K562 (cell line): ENCODE data around the gene BUB3. TPM values are rescaled to one million over a fixed set of nuclear protein-coding genes. Genes with fewer than 3 reads are reported as not detected.

Source experiments
- BRD9 ChIP-seq: fragments of 450-650 bp; IDR thresholded peaks from 2 replicates; pipeline ENCODE4 v1.6.1; 2018; ENCODE audit warnings: low read depth; ENCODE audit not compliant: partially characterized antibody
- CHD4 ChIP-seq: fragments of 200-600 bp; sonication (generic); IDR thresholded peaks from 3 replicates; pipeline ENCODE4 v1.6.1; 2012; ENCODE audit warnings: low read depth, mild to moderate bottlenecking, mixed read lengths, low read length, inconsistent platforms; ENCODE audit not compliant: insufficient read depth, insufficient replicate concordance, poor library complexity, severe bottlenecking
- E4F1 ChIP-seq: fragments of 250-450 bp; sonication (Bioruptor Pico); IDR thresholded peaks from 2 replicates; pipeline ENCODE4 v1.5.0; 2021; ENCODE audit warnings: mild to moderate bottlenecking, borderline replicate concordance
- ETS2 ChIP-seq: IDR thresholded peaks from 2 replicates; pipeline ENCODE4 v1.6.1; 2016; ENCODE audit warnings: borderline replicate concordance, missing genetic modification characterization, mild to moderate bottlenecking, moderate library complexity, missing compliant biosample characterization; ENCODE audit not compliant: poor library complexity, severe bottlenecking
- ETV1 ChIP-seq: fragments of 450-650 bp; conservative IDR thresholded peaks from 2 replicates; pipeline ENCODE4 v1.6.1; 2016; ENCODE audit warnings: missing genetic modification characterization, control low read depth, low read depth, missing compliant biosample characterization
- FOXA3 ChIP-seq, 2 experiments: fragments of 450-650 bp in 1 of 2; sonication (generic) in 1 of 2; formaldehyde crosslinking; IDR thresholded peaks in 1 of 2; conservative IDR thresholded peaks in 1 of 2; 2 replicates each; pipeline versions ENCODE4 v1.4.0 to v1.8.0; 2020 to 2022; ENCODE audit warnings: mild to moderate bottlenecking in 2 of 2, missing genetic modification reagents in 1 of 2
- FOXK1 ChIP-seq: sonication (generic); formaldehyde crosslinking; IDR thresholded peaks from 2 replicates; pipeline ENCODE4 v1.8.0; 2022; ENCODE audit warnings: missing genetic modification reagents, mild to moderate bottlenecking, borderline replicate concordance
- GABPB2 ChIP-seq: fragments of 250-450 bp; sonication (Bioruptor Pico); conservative IDR thresholded peaks from 2 replicates; pipeline ENCODE4 v1.5.1; 2021; ENCODE audit warnings: mild to moderate bottlenecking
- GMEB1 ChIP-seq: fragments of 250-450 bp; sonication (Bioruptor Pico); IDR thresholded peaks from 2 replicates; pipeline ENCODE4 v1.4.0; 2020; ENCODE audit warnings: mild to moderate bottlenecking
- LCOR ChIP-seq: sonication (generic); formaldehyde crosslinking; IDR thresholded peaks from 2 replicates; pipeline ENCODE4 v1.8.0; 2022; ENCODE audit warnings: mild to moderate bottlenecking, missing genetic modification reagents
- MED1 ChIP-seq: sonication (generic); formaldehyde crosslinking; IDR thresholded peaks from 2 replicates; pipeline ENCODE4 v1.8.1; 2023; ENCODE audit warnings: missing genetic modification reagents, borderline replicate concordance
- MYNN ChIP-seq, 2 experiments: sonication (generic); formaldehyde crosslinking in 1 of 2; IDR thresholded peaks; 2 replicates each; pipeline versions ENCODE4 v1.5.0 to v1.6.1; 2016 to 2020; ENCODE audit warnings: antibody characterized with exemption in 1 of 2, missing genetic modification reagents in 1 of 2
- NFE2 ChIP-seq: IDR thresholded peaks from 2 replicates; pipeline ENCODE4 v1.6.1; 2014; ENCODE audit warnings: antibody characterized with exemption, low read depth
- SMAD4 ChIP-seq: fragments of 250-450 bp; sonication (Bioruptor Pico); conservative IDR thresholded peaks from 2 replicates; pipeline ENCODE4 v1.8.0; 2021; ENCODE audit warnings: inconsistent platforms, mild to moderate bottlenecking, moderate library complexity
- SREBF1 ChIP-seq: fragments of 150-350 bp; IDR thresholded peaks from 2 replicates; pipeline ENCODE4 v1.6.1; 2014; ENCODE audit warnings: antibody characterized with exemption, low read depth, low read length, borderline replicate concordance
- TAF9B ChIP-seq: fragments of 450-650 bp; IDR thresholded peaks from 2 replicates; pipeline ENCODE4 v1.6.1; 2018; ENCODE audit warnings: mild to moderate bottlenecking; ENCODE audit not compliant: partially characterized antibody
- TRIM28 ChIP-seq: fragments of 450-650 bp; IDR thresholded peaks from 2 replicates; pipeline ENCODE4 v1.6.1; 2017
- ZKSCAN3 ChIP-seq: fragments of 250-450 bp; sonication (Bioruptor Pico); IDR thresholded peaks from 2 replicates; pipeline ENCODE4 v1.4.0; 2020
- ZNF277 ChIP-seq: fragments of 250-450 bp; sonication (Bioruptor Pico); IDR thresholded peaks from 2 replicates; pipeline ENCODE4 v1.8.0; 2022; ENCODE audit warnings: inconsistent platforms, mild to moderate bottlenecking, moderate library complexity, borderline replicate concordance
- ZNF384 ChIP-seq: IDR thresholded peaks from 2 replicates; pipeline ENCODE4 v1.6.1; 2012; ENCODE audit warnings: low read depth, low read length, improper control_type of control experiment
- ZNF444 ChIP-seq: fragments of 250-450 bp; sonication (Bioruptor Pico); IDR thresholded peaks from 2 replicates; pipeline ENCODE4 v1.4.0; 2020; ENCODE audit warnings: mild to moderate bottlenecking, moderate library complexity
- polyA plus RNA-seq, 8 experiments: library from polyadenylated mRNA; depleted of rRNA in 4 of 8; stranded (reverse) in 5 of 8; unstranded in 3 of 8; fragments of >200 nt; fragmentation: Nextera tagmentation in 2 of 8; fragmentation: Illumina TruSeq in 1 of 8; extraction: Ambion mirVana in 2 of 8; extraction: Trizol in 1 of 8; gene quantifications; 2 replicates each; pipeline versions ENCODE4 v1.2.1 to v1.2.3, GENCODE V29; 2011 to 2014; ENCODE audit warnings: inconsistent platforms in 1 of 8, missing spikeins in 1 of 8
- total RNA-seq, 7 experiments: library from RNA; depleted of rRNA in 6 of 7; stranded (reverse); fragments of >200 nt in 6 of 7; fragmentation: Illumina TruSeq in 2 of 7; extraction: Trizol in 2 of 7; gene quantifications; 2 replicates each; pipeline versions ENCODE4 v1.2.1 to v1.2.3, GENCODE V29; 2011 to 2021; ENCODE audit warnings: low replicate concordance in 1 of 7

Gene BUB3
- total and polyA plus RNA-seq, 9 of the 15 experiments (the other 6 are each of a cell fraction or from before 2014, with no cell fraction given) = 167 to 761 (median 225) TPM

DNA sequence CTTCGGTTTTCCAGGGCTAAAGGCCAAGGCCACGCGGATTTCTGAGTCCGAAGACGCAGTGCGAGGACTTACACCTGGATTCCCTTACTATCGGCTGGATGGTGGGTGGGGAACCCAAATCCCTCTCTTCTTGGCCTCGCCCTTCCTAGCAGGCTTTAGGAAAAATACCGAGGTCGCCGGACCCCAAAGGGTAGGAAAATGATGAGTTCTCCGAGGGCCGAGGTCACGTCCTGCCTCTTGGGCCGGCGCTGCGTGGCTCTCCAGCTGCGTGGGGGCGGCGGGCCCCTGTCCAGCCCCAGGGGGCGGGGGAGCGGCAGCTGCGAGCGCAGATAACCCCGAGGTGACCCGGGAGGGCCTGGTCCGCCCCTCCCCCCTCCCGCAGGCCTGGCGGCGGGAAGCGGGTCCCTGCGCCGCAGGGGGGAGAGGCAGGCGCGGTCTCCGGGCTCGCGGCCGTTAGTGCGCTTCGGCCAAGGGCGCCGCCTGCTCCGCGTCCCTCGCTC, 19.2 kb upstream of the BUB3 start (continued):
- TF ChIP-seq MYNN (IDR thresholded peaks at IDR 0.05) (no peak), MYNN (CRISPR knock-in tag; IDR thresholded peaks at IDR 0.05) (no peak), FOXA3 (CRISPR knock-in tag; conservative IDR thresholded peaks at IDR 0.05 in 1 of 2, IDR thresholded peaks at IDR 0.05 in 1 of 2) (no peak), ZNF384 (no peak), E4F1 (CRISPR knock-in tag) (no peak), MED1 (no peak), GABPB2 (no peak), ETS2 (tag) (no peak), BRD9 (no peak), ETV1 (0 out of 2 replicates have a peak, but pooled peaks have one; percentile 17), LCOR (peak; percentile 75; the same call in 1 of the 2 replicates), TAF9B (peak; percentile 43), ZNF277 (no peak), SREBF1 (no peak), CHD4 (no peak), SMAD4 (CRISPR knock-in tag) (peak; percentile 98), GMEB1 (CRISPR knock-in tag) (peak; percentile 73), ZKSCAN3 (CRISPR knock-in tag) (no peak), NFE2 (no peak), FOXK1 (CRISPR knock-in tag) (no peak), TRIM28 (no peak), ZNF444 (CRISPR knock-in tag) (peak; percentile 88)
